ENCODE measurements around the gene FRMPD4.

Gene FRMPD4

GRCh38 chrX:12570859-12571501 lies 432.7 kb downstream of the FRMPD4 start:
- in situ Hi-C loops (cut with MboI; ENCODE audit: low sequenced_read_pairs, unreplicated experiment): no loop called here
- DNase-seq (ENCODE audit: low spot score): no peak
- TF ChIP-seq CTCF (IDR thresholded peaks at IDR 0.05; ENCODE audit: borderline replicate concordance, control extremely low read depth, extremely low read depth, insufficient read depth, missing control alignments): no peak

- TF ChIP-seq CTCF (IDR thresholded peaks at IDR 0.05; ENCODE audit: borderline replicate concordance, control extremely low read depth, extremely low read depth, insufficient read depth, missing control alignments): no peak
- DNase-seq (ENCODE audit: low spot score): no peak
- in situ Hi-C loops (cut with MboI; ENCODE audit: low sequenced_read_pairs, unreplicated experiment): no loop called here
These were observed 441.0 kb downstream of the FRMPD4 start for GRCh38 chrX:12579311-12579710.

GRCh38 chrX:12580548-12580947 lies 442.3 kb downstream of the FRMPD4 start:
- TF ChIP-seq CTCF (IDR thresholded peaks at IDR 0.05; ENCODE audit: borderline replicate concordance, control extremely low read depth, extremely low read depth, insufficient read depth, missing control alignments): no peak
- in situ Hi-C loops (cut with MboI; ENCODE audit: low sequenced_read_pairs, unreplicated experiment): no loop called here
- DNase-seq (ENCODE audit: low spot score): no peak

- no peak for DNase-seq (ENCODE audit: low spot score)
- no peak for TF ChIP-seq CTCF (IDR thresholded peaks at IDR 0.05; ENCODE audit: borderline replicate concordance, control extremely low read depth, extremely low read depth, insufficient read depth, missing control alignments)
- in situ Hi-C loops (cut with MboI; ENCODE audit: low sequenced_read_pairs, unreplicated experiment): no loop called here
These were observed 443.3 kb downstream of the FRMPD4 start for GRCh38 chrX:12581546-12581945.

GRCh38 chrX:12582649-12583048 lies 444.4 kb downstream of the FRMPD4 start:
- no peak for DNase-seq (ENCODE audit: low spot score)
- in situ Hi-C loops (cut with MboI; ENCODE audit: low sequenced_read_pairs, unreplicated experiment): no loop called here
- TF ChIP-seq CTCF (IDR thresholded peaks at IDR 0.05; ENCODE audit: borderline replicate concordance, control extremely low read depth, extremely low read depth, insufficient read depth, missing control alignments): no peak

- no peak for DNase-seq (ENCODE audit: low spot score)
- in situ Hi-C loops (cut with MboI; ENCODE audit: low sequenced_read_pairs, unreplicated experiment): no loop called here
- TF ChIP-seq CTCF (IDR thresholded peaks at IDR 0.05; ENCODE audit: borderline replicate concordance, control extremely low read depth, extremely low read depth, insufficient read depth, missing control alignments): no peak
These were observed 445.3 kb downstream of the FRMPD4 start for GRCh38 chrX:12583543-12583942.
